ENCODE results near the gene SWAP70. TPM values are rescaled to one million over a fixed set of nuclear protein-coding genes. Genes with fewer than 3 reads are reported as not detected.

Gene SWAP70
- total RNA-seq, 1 donor from 2014 or later, result 15.2 TPM

DNA sequence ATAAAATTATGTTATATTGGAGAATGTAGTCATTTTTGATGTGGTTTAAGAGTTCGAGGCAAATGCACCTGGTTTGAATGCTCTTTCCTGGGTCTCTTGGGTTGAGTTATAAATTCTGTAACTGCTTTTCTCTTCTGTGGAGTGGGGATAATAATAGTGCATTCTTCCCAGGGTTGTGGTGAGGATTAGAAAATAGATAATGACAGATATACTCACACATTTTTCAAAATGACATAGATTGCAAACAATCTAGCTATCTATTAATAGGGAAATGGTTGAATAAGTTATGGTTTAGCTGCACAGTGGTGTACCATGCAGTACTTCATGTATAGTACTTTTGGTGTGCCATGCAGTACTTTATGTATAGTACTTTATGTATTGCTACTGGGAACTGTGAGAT, 67.4 kb downstream of the SWAP70 start:
- TF ChIP-seq CTCF (conservative IDR thresholded peaks at IDR 0.05; ENCODE audit: low read depth, low read length), result no peak
- no peak for DNase-seq (ENCODE audit: low read depth)
- no peak overlapping the region for H3K4me3 ChIP-seq (ENCODE audit: low read depth, low read length)

GRCh38 chr11:9732453-9732852, 68.6 kb downstream of the SWAP70 start:
- no peak for TF ChIP-seq CTCF (conservative IDR thresholded peaks at IDR 0.05; ENCODE audit: low read depth, low read length)
- DNase-seq (ENCODE audit: low read depth), result no peak
- H3K4me3 ChIP-seq (ENCODE audit: low read depth, low read length), result no peak overlapping the region

DNA sequence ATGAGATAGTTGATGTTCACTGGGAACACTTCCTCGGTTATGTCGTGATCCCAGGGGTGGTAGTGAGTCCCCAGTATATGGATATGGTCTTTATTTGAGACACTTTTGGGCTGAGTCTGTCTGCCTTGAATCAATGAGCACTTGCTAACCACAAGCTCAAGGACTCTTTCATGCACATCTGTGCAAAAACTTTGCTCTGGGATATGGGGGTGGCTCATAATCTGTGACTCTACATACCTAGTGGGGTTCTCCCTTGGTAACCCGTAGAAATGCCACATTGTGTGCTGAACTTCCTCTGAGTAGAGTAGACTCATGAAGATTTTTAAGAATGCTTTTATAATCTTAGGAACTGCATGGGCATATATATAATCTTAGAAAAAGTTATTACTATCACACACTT, 69.3 kb downstream of the SWAP70 start:
- DNase-seq (ENCODE audit: low read depth), result no peak
- no peak overlapping the region for H3K4me3 ChIP-seq (ENCODE audit: low read depth, low read length)
- TF ChIP-seq CTCF (conservative IDR thresholded peaks at IDR 0.05; ENCODE audit: low read depth, low read length), result no peak

GRCh38 chr11:9735236-9735635, 71.4 kb downstream of the SWAP70 start:
- H3K4me3 ChIP-seq (ENCODE audit: low read depth, low read length), result no peak overlapping the region
- no peak for TF ChIP-seq CTCF (conservative IDR thresholded peaks at IDR 0.05; ENCODE audit: low read depth, low read length)
- no peak for DNase-seq (ENCODE audit: low read depth)

DNA sequence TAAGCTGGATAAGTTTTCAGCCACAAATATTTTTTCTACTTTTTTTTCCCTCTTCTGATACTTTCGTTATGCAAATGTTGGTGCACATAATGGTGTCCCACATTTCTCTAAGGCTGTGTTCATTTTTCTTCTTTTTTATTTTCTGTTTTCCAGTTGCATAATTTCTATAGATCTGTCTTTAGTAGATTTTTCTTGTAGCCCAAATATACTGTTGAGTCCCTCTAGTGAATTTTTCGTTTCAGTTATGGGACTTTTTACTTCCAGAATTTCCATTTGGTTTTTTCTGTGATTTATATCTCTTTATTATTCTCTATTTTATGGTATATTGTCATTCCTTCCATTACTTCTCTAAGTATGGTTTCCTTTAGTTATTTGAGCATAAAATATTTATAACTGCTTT, 72.0 kb downstream of the SWAP70 start:
- H3K4me3 ChIP-seq (ENCODE audit: low read depth, low read length), result no peak overlapping the region
- no peak for TF ChIP-seq CTCF (conservative IDR thresholded peaks at IDR 0.05; ENCODE audit: low read depth, low read length)
- DNase-seq (ENCODE audit: low read depth), result no peak

GRCh38 chr11:9736365-9736764, 72.5 kb downstream of the SWAP70 start:
- TF ChIP-seq CTCF (conservative IDR thresholded peaks at IDR 0.05; ENCODE audit: low read depth, low read length), result no peak
- H3K4me3 ChIP-seq (ENCODE audit: low read depth, low read length), result no peak overlapping the region
- no peak for DNase-seq (ENCODE audit: low read depth)

DNA sequence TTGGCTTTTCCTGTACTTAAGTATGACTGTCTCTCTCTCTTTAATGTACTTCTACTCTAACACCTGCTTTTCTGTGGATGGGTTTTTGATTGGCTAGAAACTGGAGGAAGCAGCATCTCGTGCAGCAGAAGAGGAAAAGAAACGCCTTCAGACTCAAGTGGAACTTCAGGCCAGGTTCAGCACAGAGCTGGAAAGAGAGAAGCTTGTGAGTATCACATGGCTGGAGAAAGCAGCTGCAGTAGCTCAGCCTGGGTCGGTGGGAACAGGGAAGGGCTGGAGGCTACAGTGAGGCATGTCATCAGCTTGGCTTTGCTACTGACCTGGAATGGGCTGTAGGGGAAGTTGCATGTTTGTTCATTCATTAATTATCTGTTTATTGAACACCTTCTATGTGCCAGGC, 74.2 kb downstream of the SWAP70 start:
- no peak overlapping the region for H3K4me3 ChIP-seq (ENCODE audit: low read depth, low read length)
- DNase-seq (ENCODE audit: low read depth), result no peak
- no peak for TF ChIP-seq CTCF (conservative IDR thresholded peaks at IDR 0.05; ENCODE audit: low read depth, low read length)
